HG03432 (cell line): ENCODE measurements around the gene VDR.
A peak's percentile ranks its signal among the peaks of the same experiment; 100 is the strongest.
"Not testable (repeated sequence)": the region's sequence is repeated elsewhere in the genome, so short reads cannot be mapped to it uniquely, and the experiment has no call there.

Experiments used
- ATAC-seq: cut with Tn5 transposase; IDR thresholded peaks from one replicate; pipeline ENCODE4 v1.9.1; 2021; ENCODE audit warnings: mild to moderate bottlenecking, moderate library complexity; ENCODE audit not compliant: unreplicated experiment

Gene VDR

DNA sequence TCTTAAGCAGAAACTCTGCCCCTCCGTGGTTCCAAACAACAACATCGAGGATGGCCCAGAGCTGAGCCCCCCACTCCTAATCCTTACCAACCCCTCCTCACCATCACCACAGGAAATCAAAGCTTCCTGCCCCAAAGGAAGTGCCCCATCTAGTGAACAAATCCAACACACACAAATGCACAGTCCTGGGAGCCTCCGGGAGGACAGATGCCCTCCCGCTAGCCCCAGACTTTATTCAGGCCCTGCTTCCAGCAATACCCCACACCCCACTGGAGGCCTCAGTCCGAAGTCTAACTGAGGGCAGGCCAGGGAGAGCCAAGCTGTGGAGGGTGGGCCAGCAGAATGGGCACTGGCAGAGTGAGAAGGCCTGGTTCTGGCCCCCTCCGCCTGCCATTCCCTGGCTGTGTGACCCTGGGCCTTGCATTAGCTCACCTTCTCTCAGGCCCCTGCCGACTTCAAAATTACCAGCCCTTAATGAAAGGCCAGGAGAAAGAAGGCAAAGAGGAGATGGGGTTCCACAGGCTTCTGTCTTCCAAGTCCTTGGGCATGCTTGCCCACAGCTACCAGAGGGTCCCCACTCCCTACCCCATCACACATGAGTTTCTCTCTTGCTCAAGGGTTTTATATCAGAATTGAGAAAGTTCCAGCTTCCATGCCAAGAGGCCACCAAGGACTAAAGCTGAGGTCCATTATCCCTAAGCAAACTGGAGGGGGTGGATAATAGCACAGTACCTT, 87.4 kb downstream of the VDR start:
- no peak for ATAC-seq

DNA sequence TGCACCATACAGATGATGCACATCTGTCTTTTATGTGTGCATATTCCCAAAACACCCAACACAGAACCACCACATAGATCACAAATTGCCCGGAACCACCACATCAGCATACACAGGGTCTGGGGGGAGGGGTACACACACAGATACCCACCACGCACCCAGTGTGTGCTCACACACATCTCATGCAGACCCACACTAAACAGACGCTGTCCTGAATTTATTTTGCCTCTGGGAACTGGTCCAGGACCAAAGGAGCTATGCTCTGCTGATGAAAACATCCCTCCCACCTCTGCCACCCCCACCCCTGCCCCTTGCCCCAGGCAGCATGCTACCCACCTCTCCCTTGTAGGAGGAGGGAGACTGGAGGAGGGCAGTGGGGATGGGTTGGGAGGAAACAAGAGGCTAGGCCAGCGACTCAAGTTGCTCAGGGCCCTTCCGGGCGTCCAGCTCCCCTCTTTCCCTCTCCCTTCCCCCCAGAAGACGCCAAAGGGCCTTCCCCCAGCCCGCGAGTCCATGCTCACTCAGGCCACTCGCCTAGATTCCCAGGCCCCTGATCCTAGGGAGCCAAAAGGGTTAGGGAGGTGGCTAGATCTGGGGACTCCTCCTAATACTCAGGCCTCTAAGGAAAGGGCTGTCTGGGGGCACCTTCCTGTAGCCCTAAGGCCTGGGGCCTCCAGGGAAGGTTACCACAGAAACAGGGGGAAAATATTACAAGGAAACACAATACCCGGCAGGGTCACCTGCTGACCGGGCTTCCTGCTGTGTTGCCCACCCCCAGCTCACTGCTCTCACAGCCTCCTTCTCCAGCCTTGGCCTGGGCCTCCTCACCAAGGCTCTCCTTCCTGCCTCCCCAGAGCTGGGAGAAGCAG, 88.2 kb downstream of the VDR start:
- ATAC-seq, result no peak

DNA sequence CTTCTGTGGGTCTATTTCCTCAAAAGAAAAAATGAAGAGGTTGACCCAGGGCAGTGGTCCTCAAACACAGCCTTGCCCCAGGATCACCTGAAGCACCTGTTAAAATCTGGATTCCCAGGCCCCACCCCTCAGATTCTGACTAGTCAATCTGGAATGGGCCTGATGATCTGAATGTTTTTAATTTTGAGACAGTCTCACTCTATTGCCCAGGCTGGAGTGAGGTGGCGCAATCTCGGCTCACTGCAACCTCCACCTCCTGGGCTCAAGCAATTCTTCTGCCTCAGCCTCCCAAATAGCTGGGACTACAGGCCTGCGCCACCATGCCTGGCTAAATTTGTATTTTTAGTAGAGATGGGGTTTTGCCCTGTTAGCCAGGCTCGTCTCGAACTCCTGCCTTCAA, 89.3 kb downstream of the VDR start:
- ATAC-seq, result not testable (repeated sequence)

DNA sequence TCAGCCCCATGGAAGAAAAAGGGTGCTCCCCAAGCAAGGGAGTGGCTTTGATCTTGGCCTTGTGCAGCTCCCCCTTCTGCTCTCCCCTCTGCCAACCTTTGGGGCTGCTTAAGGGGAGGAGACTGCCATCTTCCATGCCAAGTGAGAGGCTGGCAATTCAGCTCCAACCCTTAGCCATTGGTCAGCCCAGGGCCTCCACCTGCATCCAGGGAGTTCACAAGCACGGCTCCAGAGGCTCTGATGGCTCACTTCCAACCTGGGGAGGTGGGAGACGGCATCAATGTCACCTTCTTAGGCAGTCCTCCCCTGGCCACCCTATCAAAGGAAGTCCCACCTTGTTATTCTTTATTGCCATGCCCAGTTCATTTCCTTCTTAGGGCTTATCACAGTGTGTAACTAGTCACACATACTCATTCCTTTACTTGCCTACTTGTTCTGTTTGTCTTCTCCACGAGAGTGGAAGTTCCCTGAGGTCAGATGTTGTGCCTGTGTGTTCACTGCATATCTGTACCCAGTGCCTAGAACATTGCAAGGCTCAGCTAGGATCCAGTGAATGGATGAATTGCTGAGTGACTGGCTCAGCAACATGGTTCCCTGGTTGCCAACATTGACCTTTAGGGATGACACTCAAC, 90.1 kb downstream of the VDR start:
- ATAC-seq, result no peak

DNA sequence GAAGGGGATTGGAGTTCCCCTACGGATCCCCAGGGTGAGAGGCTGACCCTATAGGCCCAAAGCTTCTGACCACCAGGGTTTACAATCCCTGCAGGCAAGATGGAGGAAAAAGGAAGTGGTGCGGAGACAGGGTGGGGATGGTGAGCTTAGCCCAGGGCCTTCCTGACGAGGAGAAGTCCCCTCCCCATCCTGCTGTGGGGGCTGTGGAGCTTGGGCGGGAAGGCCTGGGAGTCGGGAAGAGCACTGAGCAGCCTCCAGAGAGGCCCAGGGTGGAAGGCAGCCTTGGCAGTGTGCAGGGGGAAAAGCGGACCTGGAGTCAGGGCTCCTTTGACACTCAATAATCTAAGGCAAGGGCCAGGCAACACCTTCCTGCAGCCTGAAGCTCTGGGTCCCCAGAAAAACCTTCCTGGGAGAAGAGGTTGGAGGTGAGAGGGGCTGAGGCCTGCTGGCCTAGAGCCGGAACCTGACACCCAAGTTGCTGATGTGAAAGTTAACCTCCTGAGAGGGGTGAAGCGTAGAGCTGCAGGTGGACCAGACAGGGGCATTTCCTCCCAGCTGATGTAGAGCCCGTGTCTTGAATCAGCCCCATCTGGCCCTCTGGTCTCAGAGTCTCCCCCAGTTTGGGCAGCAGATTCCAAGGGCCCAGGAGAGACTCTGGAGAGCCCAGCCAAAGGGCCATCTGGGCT, 91.1 kb downstream of the VDR start:
- peak; percentile 36 for ATAC-seq

DNA sequence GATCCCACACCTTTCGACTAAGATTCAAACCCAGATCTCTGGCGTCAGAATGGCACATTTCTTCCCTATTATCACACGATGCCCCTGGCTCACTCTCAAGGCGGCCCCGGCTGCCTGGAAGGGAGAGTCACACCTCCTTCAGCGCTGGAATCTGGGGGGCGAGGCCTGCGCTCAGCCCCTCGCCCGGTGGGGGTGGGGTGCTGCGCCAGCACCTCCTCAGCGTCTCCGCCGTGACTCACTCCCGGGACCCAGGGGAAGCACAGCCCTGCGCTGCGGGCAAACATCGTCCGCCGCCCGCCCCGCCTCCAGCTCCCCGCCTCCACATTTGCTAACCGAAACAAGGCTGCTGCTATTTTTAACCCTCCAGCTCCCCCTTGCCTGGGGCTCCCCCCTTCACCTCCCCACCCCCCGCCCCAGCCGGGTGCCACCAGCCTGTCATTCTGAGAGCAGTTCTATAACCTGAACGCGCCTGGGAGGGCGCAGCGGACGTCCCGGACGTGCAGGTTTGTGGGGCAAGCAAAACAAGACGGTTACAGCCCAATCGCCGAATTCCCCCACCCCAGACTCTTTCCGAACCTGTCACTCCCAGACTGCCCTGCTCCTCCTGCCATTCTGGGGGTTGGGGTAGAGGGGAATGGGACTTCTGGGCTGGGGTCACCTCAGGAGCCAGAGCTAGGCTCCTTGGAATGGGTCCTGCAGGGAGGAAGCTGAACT, 91.8 kb downstream of the VDR start:
- peak; percentile 74 for ATAC-seq

DNA sequence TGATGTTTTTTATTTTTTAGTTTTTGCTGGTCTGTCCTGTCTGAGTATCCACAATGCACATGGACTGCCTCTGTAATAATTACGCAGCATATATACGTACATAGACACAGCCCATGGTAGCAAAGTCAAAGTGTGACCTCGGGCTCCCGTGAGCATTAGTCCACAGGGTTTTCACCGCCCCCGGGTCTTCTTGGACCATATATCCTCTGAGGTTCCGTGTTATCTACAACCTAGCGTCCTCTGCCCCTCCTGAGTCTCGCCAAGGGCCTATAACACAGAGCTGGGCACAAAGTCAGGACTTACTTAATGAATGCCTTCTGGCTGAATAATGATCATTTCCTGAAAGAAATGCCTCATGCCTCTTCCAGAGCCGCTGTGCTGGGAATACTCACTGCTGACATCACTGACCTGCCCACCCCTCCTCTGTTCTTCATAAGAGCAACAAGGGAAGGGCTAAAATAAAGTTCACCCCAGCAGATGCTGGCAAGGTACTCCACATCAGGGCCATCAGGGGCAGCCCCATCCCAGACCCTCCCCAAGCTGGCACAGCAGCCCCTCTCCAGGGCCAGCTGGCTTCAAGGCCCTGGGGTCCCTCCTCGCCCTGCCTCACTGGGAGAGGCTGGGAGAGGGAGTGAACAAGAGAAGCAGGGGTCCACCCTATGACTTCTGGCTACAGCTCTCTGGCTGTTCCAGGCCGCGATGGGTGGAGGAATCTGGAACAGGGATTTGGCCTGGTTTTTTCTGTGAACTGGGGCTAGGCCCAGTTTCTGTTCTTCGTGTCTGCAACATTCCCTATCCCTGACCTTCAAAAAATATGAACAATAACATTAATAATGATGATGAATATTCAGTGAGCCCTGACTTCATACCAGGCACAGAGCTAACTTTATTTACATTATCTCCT, 93.0 kb downstream of the VDR start:
- ATAC-seq, result no peak

DNA sequence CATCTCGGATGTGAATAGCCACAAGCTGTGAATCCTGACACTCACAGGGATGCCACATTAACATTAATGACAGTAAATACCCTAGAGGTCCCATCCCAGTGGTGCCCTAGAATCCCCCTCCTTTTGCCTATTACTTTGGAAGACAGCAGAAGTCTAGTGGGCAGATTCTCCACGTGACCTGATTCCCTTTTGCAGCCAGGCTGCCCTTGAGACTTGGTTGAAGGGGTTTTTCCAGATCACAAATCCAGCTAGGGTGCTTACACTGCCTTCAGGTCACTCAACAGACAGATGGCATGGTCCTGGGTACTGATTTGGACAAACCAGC, 93.8 kb downstream of the VDR start:
- ATAC-seq, result no peak

DNA sequence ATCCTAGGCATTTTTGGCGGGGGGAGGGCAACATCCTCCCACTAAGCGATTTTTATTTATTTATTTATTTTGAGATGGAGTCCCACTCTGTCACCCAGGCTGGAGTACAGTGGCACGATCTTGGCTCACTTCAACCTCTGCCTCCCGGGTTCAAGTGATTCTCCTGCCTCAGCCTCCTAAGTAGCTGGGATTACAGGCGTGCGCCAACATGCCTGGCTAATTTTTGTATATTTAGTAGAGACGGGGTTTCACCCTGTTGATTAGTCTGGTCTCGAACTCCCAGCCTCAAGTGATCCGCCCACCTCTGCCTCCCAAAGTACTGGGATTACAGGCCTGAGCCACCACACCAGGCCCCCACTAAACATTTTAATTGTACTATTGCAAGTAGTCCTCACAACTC, 95.3 kb downstream of the VDR start:
- not testable (repeated sequence) for ATAC-seq

DNA sequence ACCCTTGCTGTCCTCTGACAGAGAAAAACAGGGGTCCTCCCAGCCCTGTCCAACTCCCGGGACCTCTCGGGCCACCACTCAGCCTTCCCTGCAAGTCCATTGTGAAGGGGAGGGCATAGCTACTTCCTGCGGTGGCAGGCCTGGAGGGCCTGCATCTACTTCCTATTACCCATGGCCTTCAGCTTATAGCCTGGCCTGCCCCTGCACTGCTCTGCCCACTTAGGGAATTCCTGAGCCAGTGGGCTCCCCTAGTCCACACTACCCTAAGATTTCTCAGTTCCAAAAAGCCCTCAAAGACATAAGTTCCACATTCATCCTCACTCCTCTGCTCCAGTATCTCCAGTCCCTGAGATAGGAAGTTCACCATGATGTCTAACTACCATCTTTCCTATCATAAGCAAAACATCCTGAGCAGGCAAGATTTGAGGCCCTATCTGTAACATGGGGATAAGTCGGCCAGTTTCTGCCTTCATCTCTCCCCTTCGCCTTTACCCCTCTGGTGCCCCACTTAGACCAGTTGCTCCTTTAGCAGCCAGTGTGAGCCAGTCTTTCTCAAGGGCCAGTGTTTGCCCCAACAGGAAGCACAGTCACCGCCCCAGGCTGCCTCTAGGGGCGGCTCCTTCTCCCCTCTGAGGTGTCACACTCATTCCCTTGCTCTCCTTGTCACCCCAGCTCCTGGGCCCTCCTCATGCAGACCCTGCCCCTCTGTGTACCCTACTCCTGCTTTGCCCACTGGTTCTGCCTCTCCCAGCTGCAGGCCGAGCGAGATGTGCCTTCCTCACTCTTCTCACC, 96.0 kb downstream of the VDR start:
- ATAC-seq, result no peak

DNA sequence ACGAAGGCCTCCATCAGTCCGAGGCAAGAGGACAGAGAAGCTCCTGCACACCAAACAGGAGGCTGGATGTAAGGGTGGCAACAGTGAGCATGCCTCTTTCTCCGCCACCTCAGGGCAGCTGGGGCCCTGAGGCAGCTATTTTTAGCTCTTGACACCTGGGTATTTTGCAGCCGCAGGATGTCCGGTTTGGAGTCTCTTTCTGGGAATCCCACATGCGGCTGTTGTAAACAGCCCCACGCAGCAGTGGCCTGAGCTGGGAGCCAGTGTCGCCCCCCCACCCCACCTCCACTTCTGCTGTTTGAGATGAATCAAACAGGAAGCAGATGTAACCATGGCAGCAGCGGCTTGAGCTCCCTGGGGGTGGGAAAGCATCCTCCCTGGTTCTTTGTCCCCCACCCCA, 96.7 kb downstream of the VDR start:
- peak; percentile 44 for ATAC-seq

DNA sequence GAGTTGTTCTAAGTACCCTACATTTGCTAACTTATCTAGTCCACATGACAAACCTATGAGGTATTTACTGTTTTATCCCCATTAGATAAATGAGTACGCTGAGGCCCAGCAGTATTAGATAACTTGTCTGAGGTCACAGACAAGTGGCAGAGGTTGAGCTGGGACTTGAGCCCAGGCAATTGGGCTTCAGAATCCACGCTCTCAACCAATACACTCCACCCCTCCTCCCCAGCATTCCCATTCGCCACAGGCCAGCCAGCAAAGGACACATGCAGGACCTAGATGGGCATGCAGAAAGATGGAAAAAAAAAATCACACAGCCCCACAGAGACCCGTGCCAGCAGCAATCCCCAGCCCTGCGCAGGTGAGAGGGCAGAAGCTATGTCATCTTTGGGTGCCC, 97.5 kb downstream of the VDR start:
- no peak for ATAC-seq

DNA sequence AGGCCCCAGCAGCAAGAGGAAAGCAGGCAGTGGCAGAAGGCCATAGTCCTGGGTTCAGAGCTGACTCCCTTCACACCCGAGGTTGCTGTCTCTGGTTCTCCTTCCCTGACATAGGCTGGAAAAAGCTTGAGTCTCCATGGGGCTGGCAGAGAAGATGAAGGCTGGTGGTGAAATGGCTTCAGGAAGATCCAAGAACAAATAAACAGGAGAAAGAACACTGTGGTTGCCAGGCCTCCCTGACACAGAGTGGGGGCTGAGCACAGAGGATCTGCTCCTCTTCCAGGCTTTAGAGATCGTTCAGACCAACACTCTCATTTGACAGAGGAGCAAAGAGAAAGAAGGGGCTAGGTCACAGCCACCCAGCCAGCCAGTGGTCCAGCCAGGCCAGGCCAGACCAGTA, 99.4 kb downstream of the VDR start:
- ATAC-seq, result no peak

DNA sequence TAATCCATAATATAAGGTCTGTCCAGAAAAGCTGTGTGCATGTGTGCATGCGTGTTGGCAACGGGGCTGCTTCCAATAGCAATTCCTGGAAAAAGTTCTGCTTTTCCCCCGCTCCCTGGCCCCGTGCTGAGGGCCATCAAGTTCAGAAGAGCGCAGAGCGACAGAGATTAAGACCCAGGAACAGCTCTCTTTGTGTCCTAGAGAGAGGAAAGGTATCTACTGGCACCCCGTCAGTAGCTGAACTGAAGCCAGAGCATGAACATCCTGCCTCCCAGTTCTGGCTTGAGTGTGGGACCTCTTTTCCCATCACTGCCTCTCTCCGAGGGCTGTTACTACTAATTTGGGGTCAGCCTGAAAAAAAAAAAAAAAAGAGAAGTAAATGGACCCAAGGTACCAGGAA, 100.6 kb downstream of the VDR start:
- ATAC-seq, result no peak

DNA sequence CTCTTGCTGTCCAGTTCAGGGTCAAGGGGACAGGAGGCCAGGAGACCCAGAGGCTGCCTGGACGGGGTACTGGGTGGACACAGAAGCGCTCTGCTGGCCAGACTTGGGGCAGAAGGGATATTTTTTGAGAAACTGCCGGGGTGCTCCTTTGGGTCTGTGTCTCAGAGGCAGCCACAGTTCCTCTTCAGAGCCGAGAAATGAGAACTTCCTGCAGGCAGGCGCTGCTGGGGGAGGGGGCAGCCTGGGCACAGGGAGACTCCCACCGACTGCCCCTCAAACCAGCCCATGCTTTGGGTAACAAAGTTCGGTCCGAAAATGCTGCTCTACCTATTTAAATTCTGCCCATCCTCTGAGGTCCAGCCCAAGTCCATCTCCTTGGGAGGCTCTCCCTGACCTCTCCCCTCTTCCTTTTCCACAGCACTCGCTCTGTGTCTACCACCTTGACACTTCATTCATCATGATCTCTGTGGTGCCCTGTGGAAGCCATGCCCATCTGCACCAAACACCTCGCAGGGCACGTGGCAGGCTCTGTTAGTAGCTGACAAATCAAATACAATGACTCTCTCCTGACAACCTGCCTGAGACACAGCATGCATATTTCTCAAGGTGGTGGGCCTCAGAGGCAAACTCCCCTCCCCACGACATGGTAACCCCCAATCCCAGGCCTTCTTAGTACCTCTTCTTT, 101.5 kb downstream of the VDR start:
- ATAC-seq, result no peak

DNA sequence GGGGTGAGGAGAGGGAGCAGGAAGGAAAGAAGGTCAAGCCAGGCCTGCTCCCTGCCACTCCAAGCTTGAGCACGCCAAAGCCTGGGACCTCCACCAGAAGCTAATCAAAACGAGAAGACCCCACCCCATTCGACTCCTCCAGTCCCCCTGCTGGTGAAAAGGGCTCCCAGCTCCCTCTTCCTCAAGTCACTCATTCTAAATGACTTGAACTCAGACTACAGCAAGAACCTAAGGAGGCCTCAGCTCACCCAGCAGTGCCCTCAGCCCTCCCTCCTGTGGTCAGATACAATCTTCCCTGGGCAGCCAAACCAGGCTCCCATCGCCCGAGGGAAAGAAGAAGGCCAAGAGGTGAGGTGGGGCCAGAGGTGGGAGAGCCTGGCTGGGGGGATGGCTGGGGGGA, 102.5 kb downstream of the VDR start:
- ATAC-seq, result no peak

DNA sequence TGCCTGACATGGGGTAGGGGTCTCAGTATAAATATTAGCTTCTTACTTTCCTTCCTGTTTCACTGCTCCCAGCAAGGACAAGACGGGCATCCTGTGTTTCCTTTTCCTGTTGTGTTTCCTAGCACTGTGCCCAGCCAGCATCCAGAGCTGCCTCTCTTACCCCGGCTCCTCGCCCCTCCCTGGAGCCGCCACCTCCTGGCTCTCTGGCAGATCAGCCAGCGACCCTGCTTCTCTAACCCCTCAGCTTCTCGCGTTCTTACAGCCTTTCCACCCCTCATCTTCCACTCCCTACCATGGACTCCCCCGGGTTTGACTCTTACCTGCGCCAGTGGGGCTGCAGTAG, 102.9 kb downstream of the VDR start:
- no peak for ATAC-seq

DNA sequence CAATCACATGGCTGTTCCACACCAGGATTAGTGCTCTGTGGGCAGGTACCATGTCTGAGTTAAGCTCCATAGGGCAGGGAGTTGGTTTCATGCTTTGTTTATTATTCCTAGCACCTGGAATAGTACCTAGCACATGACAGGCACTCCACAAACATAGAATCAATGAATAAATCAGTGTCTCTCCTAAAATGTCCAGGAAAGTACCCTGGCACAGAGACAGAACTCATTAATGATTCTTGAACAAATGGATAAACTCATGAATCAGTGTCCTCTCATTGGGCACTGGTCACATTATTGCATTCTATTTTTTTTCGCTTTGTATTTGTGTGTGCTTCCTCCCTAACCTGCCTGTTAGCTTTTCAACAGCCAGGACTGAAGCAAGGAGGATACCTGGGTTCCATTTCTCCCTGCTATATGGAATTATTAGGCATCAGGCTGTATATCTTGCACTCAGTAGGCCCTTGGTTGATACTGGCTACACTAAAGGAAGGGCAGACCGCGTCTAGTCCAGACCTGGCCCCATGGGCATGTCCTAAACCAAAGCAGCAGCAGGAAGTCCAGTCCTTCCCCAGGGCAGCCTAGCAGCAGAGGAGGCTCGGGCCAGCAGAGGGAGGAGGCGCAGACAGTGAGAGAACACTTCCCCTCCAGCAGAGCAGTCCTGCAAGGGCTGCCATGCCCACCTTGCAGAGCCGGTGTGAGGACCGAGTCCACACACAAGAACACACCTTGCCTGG, 103.5 kb downstream of the VDR start:
- no peak for ATAC-seq
